Measurements from ENCODE around the gene PSMB11.

PSMB11 gene

DNA sequence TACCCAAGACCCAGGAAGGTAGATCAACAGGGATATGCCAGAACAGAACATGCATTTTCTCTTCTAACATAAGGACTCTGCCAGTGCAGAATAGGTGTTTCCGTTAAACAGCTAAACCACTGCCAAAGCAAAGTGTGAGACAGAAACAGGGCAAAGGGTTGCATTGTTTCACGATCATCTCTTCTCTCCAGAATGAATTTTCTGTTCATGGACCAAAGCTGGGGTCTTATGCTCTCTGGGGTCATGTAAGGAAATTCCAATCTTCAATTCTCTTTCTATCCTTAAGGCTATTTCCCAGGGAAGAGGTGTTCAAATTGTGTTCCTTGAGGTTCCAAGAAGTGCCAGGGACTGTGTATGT is 18.2 kb upstream of the PSMB11 start:
- peaks cover 3% of the 10 kb centered on the region; the same call in 1 of the 2 replicates for H3K79me2 ChIP-seq (ENCODE audit: insufficient read depth, low read length)
- H3K27ac ChIP-seq (ENCODE audit: low read depth, low read length, poor library complexity, severe bottlenecking), result no peak overlapping the region
- no peak overlapping the region for H2AFZ ChIP-seq (ENCODE audit: low read length)
- no peak overlapping the region for H3K4me3 ChIP-seq (ENCODE audit: low read depth, low read length, poor library complexity, severe bottlenecking)
- H3K9me3 ChIP-seq (ENCODE audit: low read length), result no peaks in the 10 kb centered on the region
- no peaks in the 10 kb centered on the region for H4K20me1 ChIP-seq (ENCODE audit: insufficient read depth, low read length)
- H3K27me3 ChIP-seq (ENCODE audit: insufficient read depth, low read length), result no peaks in the 10 kb centered on the region
- H3F3A ChIP-seq (ENCODE audit: insufficient read depth, low read length), result no peaks in the 10 kb centered on the region
- H3K4me1 ChIP-seq (ENCODE audit: insufficient read depth, low read length, severe bottlenecking), result no peaks in the 10 kb centered on the region
- no peaks in the 10 kb centered on the region for H3K9me2 ChIP-seq (ENCODE audit: low read depth, low read length)
- no peak overlapping the region for H3K9ac ChIP-seq (ENCODE audit: low read length)
- no peak for TF ChIP-seq EZH2 (IDR thresholded peaks at IDR 0.05; ENCODE audit: borderline replicate concordance, low read length)
- TF ChIP-seq, protein P1, sequence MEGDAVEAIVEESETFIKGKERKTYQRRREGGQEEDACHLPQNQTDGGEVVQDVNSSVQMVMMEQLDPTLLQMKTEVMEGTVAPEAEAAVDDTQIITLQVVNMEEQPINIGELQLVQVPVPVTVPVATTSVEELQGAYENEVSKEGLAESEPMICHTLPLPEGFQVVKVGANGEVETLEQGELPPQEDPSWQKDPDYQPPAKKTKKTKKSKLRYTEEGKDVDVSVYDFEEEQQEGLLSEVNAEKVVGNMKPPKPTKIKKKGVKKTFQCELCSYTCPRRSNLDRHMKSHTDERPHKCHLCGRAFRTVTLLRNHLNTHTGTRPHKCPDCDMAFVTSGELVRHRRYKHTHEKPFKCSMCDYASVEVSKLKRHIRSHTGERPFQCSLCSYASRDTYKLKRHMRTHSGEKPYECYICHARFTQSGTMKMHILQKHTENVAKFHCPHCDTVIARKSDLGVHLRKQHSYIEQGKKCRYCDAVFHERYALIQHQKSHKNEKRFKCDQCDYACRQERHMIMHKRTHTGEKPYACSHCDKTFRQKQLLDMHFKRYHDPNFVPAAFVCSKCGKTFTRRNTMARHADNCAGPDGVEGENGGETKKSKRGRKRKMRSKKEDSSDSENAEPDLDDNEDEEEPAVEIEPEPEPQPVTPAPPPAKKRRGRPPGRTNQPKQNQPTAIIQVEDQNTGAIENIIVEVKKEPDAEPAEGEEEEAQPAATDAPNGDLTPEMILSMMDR (IDR thresholded peaks at IDR 0.05; ENCODE audit: low read length), result no peak
- peaks cover 46% of the 10 kb centered on the region for H3K36me3 ChIP-seq (ENCODE audit: insufficient read depth, low read length)
- H3K4me2 ChIP-seq (ENCODE audit: low read length), result no peak overlapping the region

DNA sequence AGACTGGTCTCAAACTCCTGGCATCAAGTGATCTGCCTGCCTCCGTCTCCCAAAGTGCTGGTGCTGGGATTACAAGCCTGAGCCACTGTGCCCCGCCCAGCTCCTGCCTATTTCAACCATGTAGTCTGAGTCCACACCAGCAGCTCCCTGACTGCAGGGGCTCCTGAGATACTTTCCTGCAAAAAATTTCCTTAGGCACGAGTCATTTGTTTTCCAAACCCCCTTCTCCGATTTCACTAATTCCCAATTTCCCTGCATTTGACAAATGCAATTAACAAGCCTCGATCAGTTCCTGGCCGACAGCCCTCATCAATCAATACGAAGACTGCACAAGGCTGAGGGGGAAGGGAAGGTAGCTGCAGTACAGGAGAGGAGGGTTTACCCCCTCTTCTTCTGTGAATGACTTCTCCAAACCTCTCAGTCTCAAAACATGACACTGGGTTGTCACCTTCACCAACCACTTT is 17.4 kb upstream of the PSMB11 start:
- Histone ChIP-seq H3K4me2 (ENCODE audit: low read length) (no peak overlapping the region), H3K4me3 (ENCODE audit: low read depth, low read length, poor library complexity, severe bottlenecking) (no peak overlapping the region), H3K36me3 (ENCODE audit: insufficient read depth, low read length) (peaks cover 55% of the 10 kb centered on the region), H3F3A (ENCODE audit: insufficient read depth, low read length) (no peaks in the 10 kb centered on the region), H2AFZ (ENCODE audit: low read length) (no peak overlapping the region), H4K20me1 (ENCODE audit: insufficient read depth, low read length) (no peaks in the 10 kb centered on the region), H3K9ac (ENCODE audit: low read length) (no peak overlapping the region), H3K4me1 (ENCODE audit: insufficient read depth, low read length, severe bottlenecking) (no peaks in the 10 kb centered on the region), H3K9me2 (ENCODE audit: low read depth, low read length) (no peaks in the 10 kb centered on the region), H3K27me3 (ENCODE audit: insufficient read depth, low read length) (no peaks in the 10 kb centered on the region), H3K79me2 (ENCODE audit: insufficient read depth, low read length) (peaks cover 3% of the 10 kb centered on the region; the same call in 1 of the 2 replicates), H3K27ac (ENCODE audit: low read depth, low read length, poor library complexity, severe bottlenecking) (no peak overlapping the region), H3K9me3 (ENCODE audit: low read length) (no peaks in the 10 kb centered on the region)
- TF ChIP-seq EZH2 (IDR thresholded peaks at IDR 0.05; ENCODE audit: borderline replicate concordance, low read length), result no peak
- TF ChIP-seq, protein P1 (IDR thresholded peaks at IDR 0.05; ENCODE audit: low read length), result no peak

DNA sequence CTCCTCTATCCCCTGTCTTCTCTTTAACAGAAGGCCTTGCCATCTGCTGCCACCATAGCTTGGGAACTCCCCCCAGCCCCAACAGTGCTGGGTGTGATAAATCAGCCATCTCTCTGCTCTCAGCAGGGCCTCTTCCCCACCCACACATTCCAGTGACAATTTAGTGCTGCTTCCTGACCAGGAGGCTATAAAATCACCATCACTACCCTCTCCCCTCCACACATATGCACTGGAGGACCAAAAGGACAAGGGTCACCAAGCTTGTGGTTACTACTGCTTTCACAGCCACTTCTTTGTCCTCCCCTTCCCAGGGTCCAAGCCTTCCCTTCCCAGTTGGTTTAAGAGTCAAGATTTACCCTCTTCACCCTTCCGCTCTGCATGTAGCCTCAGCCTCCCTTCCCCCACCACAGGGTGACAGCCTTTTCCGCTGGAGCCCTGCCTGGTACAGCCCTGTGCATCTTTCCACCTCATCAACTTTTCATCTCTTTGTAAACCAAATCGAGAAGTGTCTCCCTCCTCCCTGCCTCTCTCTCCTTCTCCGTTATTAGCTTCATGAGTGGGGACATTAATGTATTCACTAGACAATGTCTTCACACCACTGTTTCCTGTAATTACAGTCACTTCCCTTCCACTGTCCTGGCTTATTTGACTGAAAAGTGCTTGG is 16.7 kb upstream of the PSMB11 start:
- H3F3A ChIP-seq (ENCODE audit: insufficient read depth, low read length), result no peaks in the 10 kb centered on the region
- TF ChIP-seq EZH2 (IDR thresholded peaks at IDR 0.05; ENCODE audit: borderline replicate concordance, low read length), result no peak
- TF ChIP-seq, protein P1 (IDR thresholded peaks at IDR 0.05; ENCODE audit: low read length), result no peak
- H3K27ac ChIP-seq (ENCODE audit: low read depth, low read length, poor library complexity, severe bottlenecking), result no peak overlapping the region
- no peaks in the 10 kb centered on the region for H4K20me1 ChIP-seq (ENCODE audit: insufficient read depth, low read length)
- H2AFZ ChIP-seq (ENCODE audit: low read length), result no peak overlapping the region
- no peaks in the 10 kb centered on the region for H3K9me3 ChIP-seq (ENCODE audit: low read length)
- H3K9me2 ChIP-seq (ENCODE audit: low read depth, low read length), result no peaks in the 10 kb centered on the region
- H3K79me2 ChIP-seq (ENCODE audit: insufficient read depth, low read length), result peaks cover 3% of the 10 kb centered on the region; the same call in 1 of the 2 replicates
- no peak overlapping the region for H3K4me2 ChIP-seq (ENCODE audit: low read length)
- no peaks in the 10 kb centered on the region for H3K4me1 ChIP-seq (ENCODE audit: insufficient read depth, low read length, severe bottlenecking)
- H3K4me3 ChIP-seq (ENCODE audit: low read depth, low read length, poor library complexity, severe bottlenecking), result no peak overlapping the region
- H3K36me3 ChIP-seq (ENCODE audit: insufficient read depth, low read length), result peaks cover 57% of the 10 kb centered on the region
- no peak overlapping the region for H3K9ac ChIP-seq (ENCODE audit: low read length)
- no peaks in the 10 kb centered on the region for H3K27me3 ChIP-seq (ENCODE audit: insufficient read depth, low read length)

Data from OCI-LY1 (cell line).